GM19438 (cell line): ENCODE results near the gene FILIP1.
A peak's percentile ranks its signal among the peaks of the same experiment; 100 is the strongest.

Experiments
- ATAC-seq: cut with Tn5 transposase; IDR thresholded peaks from one replicate; pipeline ENCODE4 v1.9.1; 2021; ENCODE audit warnings: low read depth; ENCODE audit not compliant: unreplicated experiment

FILIP1 gene

DNA sequence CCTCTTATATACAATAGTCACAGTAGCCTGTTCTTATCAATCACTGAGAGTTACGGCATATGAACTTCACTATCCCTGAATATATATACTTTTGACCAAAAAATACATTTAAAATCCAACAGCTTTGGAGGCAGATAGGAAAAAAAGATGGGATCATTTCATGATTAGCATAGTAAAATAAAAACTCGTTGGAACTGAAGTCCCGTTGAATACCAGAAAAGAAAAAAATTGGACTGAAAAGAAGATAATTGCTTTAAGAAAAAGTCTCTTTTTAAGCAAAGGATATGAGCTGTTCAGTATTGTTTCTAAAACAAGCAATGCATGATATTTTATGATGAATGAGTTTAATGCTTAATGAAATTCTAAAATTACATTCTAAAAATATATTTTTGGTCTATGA lies 4.4 kb upstream of the FILIP1 start:
- no peak for ATAC-seq

DNA sequence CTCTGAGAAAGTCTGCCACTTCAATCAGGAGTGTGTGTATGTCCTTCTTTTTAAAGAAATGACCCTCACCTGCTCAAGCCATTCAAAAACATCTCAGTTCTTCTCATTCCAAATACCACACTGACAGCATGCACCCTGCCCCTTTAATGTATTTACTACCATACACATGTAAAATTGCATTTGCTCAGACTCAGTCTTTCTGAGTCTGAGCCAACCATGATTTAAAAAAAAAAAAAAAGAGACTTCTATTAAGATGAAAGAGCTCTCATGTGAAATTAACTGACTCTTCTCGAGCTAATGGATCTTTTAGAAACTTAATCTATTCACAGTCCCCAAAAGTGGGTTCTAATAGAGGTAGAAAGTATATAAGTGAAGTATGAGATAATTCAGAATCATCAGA lies 1.4 kb upstream of the FILIP1 start:
- ATAC-seq = no peak

GRCh38 chr6:75494290-75494689 lies 690 bp upstream of the FILIP1 start:
- ATAC-seq = no peak

GRCh38 chr6:75492386-75493153 lies 1.0 kb downstream of the FILIP1 start:
- ATAC-seq = no peak

GRCh38 chr6:75491291-75491690 lies 2.3 kb downstream of the FILIP1 start:
- no peak for ATAC-seq

DNA sequence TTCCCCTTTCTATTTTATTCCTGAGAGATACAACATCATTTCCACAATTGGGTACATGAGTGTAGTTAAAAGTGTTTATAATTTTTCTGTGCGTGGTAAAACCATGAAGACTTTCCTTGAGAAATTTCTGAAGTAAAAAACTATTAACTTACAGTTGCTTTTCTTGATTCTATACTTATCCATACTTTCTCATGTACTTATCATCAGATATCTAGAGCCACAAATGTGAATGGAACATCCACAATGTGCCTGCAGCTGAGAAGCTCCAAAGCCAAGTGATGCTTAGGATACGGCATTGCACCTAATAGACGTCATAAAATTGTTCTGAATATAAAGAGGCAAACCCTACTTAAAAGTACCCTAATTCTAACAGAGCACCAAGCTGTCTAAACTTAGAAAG lies 2.9 kb downstream of the FILIP1 start:
- no peak for ATAC-seq

GRCh38 chr6:75489025-75489424 lies 4.6 kb downstream of the FILIP1 start:
- ATAC-seq = no peak

GRCh38 chr6:75488033-75488432 lies 5.6 kb downstream of the FILIP1 start:
- no peak for ATAC-seq

- ATAC-seq = no peak
Observed at GRCh38 chr6:75486850-75487518, 6.6 kb downstream of the FILIP1 start.

DNA sequence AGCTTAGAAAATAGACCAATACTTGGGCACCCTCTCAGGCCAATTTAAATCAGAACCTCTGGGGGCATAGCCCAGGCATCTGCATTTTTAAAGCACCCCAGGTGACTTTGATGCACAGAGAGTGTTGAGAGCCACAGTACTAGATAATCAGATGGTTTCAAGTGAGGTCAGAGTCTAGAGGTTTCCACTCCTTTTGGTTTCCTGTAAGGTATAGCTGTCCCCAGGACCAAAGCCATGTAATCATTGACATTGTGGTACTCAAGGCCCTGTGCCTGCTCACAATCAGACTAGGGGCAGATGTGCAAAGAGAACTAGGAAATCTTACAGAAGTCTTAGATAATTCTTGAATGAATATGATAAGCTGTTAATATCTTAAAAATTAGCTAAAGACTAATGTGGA lies 9.1 kb downstream of the FILIP1 start:
- peak; percentile 99 for ATAC-seq

DNA sequence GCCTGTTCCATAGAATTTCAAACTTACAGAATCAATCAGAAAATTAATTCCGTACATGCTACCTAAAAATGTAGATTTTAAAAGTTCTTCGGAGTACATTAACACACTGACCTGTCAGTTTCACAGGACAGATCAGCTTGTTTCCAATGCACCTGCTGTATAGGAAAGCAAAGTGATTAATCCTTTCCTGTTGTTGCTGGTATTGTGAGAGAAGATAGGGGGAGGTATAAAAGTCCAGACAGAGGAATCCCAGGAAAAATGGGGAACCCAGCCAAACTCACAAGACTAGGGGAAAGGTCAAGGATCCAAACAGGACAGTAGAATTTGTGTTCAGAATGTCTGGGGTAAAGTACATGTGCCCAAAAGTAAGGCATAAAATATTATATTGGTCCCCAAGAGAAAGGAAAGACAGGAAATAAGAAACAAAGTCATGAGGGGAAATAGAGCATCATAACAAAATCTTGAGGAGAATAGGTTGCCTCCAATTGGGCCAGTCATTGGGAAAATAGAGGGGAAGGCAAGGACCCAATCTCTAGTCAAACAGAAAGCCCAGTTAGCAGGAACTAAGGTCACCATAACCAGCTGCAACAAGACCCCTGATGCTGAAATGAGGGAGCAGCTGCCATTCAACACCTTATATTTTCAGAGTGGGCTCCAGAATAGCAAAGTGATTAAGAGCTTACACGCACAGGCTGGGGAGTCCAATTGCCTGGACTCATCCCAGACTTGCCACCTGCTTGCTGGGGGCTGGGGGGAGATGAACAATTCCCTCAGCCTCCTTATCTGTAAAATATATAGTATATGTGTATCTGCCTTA lies 10.3 kb downstream of the FILIP1 start:
- ATAC-seq = no peak

GRCh38 chr6:75481936-75482593 lies 11.5 kb downstream of the FILIP1 start:
- no peak for ATAC-seq

GRCh38 chr6:75481394-75481793 lies 12.2 kb downstream of the FILIP1 start:
- no peak for ATAC-seq

DNA sequence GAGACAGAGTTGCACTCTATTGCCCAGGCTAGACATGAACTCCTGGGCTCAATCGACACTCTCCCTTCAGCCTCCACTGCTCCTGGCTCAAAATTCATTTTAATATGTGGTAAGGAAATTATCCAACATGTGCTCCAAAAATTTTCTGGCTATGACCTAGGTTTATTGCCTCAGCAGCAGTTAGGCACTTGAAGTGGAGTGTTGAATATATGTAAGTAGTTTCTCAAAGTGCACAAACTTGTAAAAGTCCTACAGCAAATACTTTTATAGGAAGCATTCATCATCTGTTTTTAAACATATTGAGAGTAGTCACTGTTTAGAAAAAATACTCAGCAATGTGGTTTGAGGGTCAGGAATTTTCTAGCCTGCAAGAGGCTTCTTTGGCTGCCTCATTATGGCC lies 13.2 kb downstream of the FILIP1 start:
- no peak for ATAC-seq

- no peak for ATAC-seq
Observed at GRCh38 chr6:75479712-75480111, 13.9 kb downstream of the FILIP1 start.

- no peak for ATAC-seq
Observed at GRCh38 chr6:75478929-75479328, 14.7 kb downstream of the FILIP1 start.

DNA sequence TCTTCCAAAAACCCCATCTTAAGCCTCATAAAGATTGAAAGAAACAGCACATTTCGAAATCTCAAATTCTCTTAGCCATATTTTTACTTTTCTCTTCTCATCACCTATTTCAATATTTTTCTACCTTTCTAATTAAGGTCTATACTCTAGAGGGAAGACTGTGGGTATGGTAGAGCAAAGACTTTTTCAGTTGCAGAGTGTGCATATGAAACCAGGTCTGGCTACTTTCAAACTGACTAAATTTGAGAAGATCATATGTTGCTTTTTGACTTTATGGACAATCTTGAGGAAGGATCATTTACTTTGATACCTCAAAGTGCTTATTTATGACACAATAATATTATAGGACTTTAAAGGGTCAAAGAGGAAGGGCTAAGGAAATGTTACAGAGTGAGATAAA lies 20.7 kb downstream of the FILIP1 start:
- peak; percentile 86 for ATAC-seq

DNA sequence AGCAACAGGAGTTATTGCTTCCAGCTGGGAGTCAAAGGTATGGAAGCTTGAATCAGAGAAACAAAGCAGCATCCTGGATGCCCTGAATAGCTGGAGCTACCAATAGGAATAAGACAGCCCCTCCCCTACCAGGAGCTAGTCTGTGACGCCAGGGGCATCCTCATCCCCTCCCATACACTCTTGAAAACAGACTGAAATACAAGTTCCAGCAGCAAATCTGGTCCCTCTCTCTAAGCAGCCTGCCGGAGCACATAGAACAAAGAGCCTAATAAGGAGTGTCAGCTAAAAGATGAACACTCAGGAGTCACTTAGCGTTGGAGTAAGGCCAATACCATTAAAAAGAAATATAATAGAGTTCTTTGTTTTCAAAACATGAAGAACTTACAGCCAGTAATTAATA lies 25.6 kb downstream of the FILIP1 start:
- no peak for ATAC-seq

DNA sequence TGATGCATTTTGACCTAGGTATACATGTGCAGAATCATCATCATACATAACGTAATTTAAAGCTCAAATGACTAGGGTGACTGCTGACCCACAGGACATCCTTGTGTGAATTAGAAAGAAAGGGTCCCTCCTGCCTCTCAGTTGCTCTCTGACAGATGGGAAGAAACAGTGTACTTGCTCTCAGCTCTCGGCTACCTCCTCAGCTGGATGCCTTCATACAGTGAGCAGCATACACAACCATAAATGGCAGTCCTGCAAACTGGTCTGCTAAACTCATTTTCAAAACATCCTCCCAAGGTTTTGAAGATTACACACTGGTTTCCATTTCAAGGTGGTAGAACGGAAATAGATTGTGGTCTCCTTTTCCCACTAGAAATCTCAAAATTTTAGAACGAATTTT lies 26.3 kb downstream of the FILIP1 start:
- no peak for ATAC-seq

GRCh38 chr6:75466636-75467035 lies 27.0 kb downstream of the FILIP1 start:
- no peak for ATAC-seq

DNA sequence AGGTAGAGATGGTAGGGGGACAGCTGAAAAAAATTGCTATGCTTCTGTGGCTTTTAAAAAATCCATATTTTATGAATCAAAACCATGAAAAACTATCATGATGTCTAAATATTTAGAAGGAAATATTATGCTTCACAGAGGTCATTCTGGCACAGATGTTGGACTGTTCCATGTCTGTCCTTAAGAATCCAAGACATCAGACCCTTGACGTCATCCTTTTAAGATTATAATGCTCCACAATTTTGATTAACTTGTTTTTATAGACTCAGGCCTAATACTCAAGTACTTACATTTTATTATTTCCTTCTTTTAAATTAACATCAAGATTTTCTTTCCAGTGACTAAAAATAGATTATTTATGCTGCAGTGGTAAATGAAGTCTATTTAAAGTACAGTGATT lies 29.7 kb downstream of the FILIP1 start:
- no peak for ATAC-seq
